ENCODE results near the gene SMC3.
A peak's percentile ranks its signal among the peaks of the same experiment; 100 is the strongest.
"Not testable (repeated sequence)": the region's sequence is repeated elsewhere in the genome, so short reads cannot be mapped to it uniquely, and the experiment has no call there.

SMC3 gene

GRCh38 chr10:110567201-110568054 lies at the start of gene SMC3:
SMC3 (plus strand) TSS chr10:110567695; CDS start chr10:110567817, 122 bp downstream.
- peak; percentile 93 for DNase-seq

GRCh38 chr10:110522365-110522988 lies 45.0 kb upstream of the SMC3 start:
- no peak for DNase-seq

DNA sequence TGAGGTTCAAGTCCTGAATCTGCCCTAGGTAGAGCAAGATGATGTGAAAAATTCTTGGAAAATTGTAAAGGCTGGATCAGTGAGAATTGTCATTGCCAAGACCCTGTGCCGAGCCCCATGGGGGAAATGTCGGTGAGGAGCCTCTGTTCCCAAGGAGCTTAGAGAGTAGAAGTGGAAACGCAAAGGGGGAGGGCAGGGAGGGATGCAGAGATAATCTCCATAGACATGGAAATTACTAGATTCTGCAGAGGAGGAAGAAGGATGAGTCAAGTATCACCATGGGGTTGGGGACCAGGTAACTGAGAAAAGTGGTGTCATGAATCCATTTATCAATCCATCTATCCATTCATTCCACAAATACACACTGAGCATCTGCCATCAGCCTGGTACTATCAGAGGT lies 43.8 kb upstream of the SMC3 start:
- DNase-seq = no peak

GRCh38 chr10:110524179-110524858 lies 43.2 kb upstream of the SMC3 start:
- DNase-seq = no peak

- DNase-seq = no peak
These were observed 42.6 kb upstream of the SMC3 start for GRCh38 chr10:110524859-110525232.

DNA sequence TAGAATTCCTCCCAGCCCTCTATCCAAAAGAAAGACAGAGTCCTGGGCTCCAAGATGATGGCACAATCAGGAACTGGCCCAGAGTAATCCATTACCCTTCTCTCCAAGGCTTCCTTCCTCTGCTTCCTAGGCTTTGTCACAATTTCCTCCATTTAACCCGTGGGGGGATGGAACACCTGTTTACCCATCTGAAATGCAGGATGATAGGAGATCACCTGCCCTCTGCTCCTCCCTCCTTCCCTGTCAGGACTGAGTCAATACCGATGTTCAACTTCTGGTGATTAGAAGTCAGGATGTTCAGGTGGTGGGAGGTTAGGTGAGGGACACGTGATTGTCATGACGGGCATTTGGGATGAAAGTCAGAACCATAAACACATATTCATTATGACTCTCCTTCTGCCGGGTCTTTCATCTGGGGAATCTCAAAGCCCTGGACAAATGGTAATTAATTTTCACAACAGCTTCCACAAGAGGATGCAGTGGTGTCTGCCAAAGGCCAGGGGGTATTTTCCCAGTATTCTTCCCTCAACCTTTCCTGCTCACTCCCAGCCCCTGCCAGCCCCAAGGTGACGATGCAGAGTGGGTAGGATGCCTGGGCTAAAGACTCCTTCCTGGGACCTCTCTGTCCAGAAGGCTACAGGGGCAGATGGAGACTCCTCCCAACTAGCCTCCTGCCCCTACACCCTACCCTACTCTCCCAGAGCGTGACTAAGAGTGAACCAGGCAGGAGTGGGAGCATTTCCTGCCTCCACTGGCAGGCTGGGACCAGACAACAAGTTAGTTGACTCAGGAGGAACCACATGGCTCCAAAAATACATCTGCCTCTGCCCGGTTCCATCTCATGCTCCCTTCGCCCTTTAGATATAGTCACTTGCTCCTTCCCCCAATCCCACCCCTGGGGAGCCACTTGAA lies 41.9 kb upstream of the SMC3 start:
- no peak for DNase-seq

- DNase-seq = no peak
These were observed 39.7 kb upstream of the SMC3 start for GRCh38 chr10:110527731-110528171.

- DNase-seq = no peak
These were observed 39.1 kb upstream of the SMC3 start for GRCh38 chr10:110528224-110528996.

GRCh38 chr10:110528997-110529524 lies 38.4 kb upstream of the SMC3 start:
- not testable (repeated sequence) for DNase-seq

DNA sequence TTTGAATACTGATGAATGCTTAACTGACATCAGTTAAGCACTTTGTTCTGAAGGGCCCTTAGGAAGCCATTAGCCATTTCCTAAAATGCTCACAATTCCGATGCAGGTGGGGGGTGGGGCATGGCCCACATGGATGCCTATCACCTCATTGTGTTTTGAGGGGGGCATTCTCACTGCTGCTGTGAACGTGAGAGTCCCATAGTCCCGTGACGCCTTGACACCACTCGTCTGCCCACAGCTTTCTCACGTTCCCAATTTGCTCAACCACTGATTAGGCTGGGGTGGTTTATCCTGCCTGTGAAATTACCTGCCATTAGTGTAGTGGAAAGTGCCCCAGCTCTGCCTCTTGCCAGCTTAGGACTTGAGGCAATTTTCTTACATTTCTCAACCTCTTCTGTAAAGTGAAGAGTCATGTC lies 37.9 kb upstream of the SMC3 start:
- no peak for DNase-seq

GRCh38 chr10:110530131-110530831 lies 37.2 kb upstream of the SMC3 start:
- DNase-seq = peak; percentile 37

GRCh38 chr10:110531687-110532086 lies 35.8 kb upstream of the SMC3 start:
- no peak for DNase-seq

- DNase-seq = not testable (repeated sequence)
These were observed 34.9 kb upstream of the SMC3 start for GRCh38 chr10:110532628-110533027.

DNA sequence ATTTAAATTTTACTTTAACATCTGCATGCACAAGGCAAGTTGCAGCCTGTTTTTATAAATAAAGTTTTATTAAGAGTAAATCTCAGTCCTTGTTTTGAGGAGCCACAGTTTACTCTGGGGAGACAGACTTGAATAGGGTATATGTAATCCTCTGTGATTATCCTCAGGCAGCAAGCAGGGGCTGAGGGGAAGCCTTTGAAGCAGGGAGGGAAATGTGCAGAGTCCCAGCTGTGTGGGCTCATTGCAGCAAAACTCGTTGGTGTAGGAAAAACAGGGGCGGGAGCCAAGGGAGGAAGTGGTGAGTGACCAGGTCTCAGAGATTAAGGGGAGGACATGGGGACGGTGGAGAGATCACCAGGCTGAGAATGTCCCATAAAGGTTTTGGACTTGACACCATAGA lies 34.3 kb upstream of the SMC3 start:
- DNase-seq = no peak

- DNase-seq = no peak
These were observed 32.9 kb upstream of the SMC3 start for GRCh38 chr10:110534571-110534970.

DNA sequence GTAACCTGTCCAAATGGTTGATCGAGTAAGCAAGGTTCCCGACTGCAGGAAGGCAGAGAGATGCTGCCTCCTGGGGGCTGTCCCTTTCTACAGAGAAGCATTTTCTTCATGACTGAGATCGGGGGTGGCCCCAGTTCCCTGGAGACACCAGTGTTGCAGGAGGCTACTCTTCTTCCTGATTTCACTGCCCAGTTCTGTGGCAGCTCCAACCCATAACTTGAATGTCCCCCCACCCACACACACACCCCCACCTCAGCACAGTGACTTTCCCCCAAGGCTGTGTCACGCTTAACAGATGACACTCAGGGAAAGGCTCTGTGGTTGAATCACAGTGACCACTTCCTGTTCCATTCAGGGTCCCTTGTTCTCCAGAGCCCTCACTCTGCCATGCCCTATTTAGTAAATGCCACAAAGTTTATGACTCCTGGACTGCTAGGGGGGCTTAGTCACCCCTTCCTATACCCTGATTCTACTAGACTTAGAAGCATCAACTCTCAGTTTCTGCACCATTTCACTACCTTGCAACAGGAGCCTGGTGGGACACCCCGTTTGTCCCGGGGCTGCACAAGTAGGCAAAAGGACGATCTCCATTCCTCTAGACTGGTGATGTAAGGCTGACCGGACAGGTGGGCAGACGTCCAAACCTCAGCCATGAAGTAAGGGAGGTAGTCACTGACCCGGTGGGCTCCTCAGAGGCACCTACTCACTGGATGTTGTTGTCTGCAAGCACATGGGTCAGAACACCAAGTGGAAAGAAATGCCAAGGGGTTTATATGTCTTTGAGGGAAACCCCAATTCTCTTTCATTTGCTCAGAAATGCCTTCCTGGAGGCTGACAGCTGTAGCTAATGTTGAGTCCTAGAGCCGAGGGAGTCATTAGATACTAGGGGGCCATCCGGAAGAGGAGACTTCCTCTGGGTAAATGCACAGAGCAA lies 31.3 kb upstream of the SMC3 start:
- peak; percentile 71 for DNase-seq

DNA sequence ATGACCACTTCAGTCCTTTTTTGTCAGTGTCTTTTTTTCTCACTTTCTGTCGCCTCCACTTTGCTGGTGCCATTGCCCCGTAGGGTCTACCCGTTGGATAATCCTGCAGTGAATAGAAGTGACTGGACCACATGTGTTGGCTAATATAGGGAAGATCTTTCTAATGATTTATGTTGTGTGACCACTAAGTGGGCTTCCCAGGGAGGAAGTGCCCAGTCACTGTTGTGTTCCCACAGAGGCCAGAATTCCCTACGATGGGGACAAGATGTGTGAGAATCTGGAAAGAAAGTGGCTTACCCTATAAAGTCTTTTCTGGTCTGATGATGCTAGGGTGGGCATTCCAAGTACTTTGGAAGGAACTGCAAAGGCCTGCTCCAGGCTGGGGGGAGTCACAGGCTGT lies 28.4 kb upstream of the SMC3 start:
- no peak for DNase-seq

DNA sequence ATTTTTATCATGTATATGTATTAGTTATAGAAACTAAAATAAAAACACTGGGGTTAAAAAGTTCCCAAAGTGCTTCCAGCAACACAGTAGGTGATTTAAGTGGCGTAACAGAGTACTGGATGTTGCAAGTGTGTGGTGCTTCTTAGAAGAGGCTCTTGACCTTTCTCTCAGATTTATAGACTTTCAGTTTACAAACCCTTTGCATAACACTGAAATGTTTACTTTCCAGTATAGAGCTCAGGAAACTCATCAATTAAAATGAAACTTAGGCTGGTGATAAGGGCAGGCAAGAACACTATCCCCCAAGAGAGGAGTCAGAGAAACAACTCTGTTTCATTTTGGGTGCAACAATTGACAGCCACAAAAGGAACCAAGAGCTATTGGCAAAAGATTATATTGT lies 27.5 kb upstream of the SMC3 start:
- DNase-seq = no peak

DNA sequence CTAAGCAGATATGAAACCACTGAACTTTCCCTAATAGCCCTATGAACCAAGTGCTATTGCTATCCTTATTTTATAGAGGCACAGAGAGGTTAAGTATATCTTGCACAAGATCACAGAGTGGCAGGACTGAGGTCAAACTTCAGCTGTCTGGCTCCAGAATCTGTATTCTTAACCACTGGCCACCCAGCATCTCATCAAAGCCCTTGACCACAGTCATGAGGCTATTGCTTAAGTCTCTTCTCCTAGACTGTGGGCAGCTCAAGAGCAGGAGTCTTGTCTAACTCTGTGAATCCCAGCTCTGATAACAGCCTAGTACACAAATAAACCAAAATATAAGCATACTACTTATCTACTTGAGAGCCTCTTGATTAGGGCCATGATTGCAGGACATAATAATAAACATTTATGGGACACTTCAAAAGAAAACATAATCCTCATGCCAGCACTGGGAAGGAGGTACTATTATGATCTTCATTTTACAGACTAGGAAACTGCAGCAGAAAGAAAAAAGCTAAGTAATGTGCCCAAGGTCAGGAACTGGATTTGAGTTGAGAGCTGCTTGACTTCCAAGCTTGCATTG lies 22.4 kb upstream of the SMC3 start:
- DNase-seq = no peak

All from T1000 (cell line).